DOHH2 (cell line): ENCODE results near the gene MYO1A.

Experiments used
- H3F3A ChIP-seq: fragments of 200-600 bp; sonication (generic), shearing (Covaris generic); 2 replicates; pipeline ENCODE4 v1.6.0; 2016; ENCODE audit warnings: antibody characterized with exemption, mild to moderate bottlenecking; ENCODE audit not compliant: control insufficient read depth, insufficient read depth
- H3K27ac ChIP-seq: fragments of 200-600 bp; sonication (generic); 2 replicates; pipeline ENCODE4 v1.5.1; 2014; ENCODE audit warnings: low read depth, mild to moderate bottlenecking, low read length, moderate library complexity
- H3K27me3 ChIP-seq: fragments of 200-600 bp; sonication (generic); 2 replicates; pipeline ENCODE4 v1.6.1; 2014; ENCODE audit warnings: mild to moderate bottlenecking, low read length, mixed read lengths; ENCODE audit not compliant: control insufficient read depth
- H3K36me3 ChIP-seq: fragments of 200-600 bp; sonication (generic); 2 replicates; pipeline ENCODE4 v1.6.1; 2014; ENCODE audit warnings: mild to moderate bottlenecking, low read length, moderate library complexity, mixed read lengths; ENCODE audit not compliant: control insufficient read depth
- H3K4me1 ChIP-seq: fragments of 200-600 bp; sonication (generic); 2 replicates; pipeline ENCODE4 v1.6.1; 2014; ENCODE audit warnings: mild to moderate bottlenecking, low read length, mixed read lengths; ENCODE audit not compliant: control insufficient read depth
- H3K4me2 ChIP-seq: fragments of 200-600 bp; sonication (generic); 2 replicates; pipeline ENCODE4 v1.6.0; 2014; ENCODE audit warnings: mild to moderate bottlenecking, low read length, moderate library complexity
- H3K4me3 ChIP-seq: fragments of 200-600 bp; sonication (generic); 2 replicates; pipeline ENCODE4 v1.5.1; 2014; ENCODE audit warnings: mild to moderate bottlenecking, low read length, mixed read lengths
- H3K79me2 ChIP-seq: fragments of 200-600 bp; sonication (generic); 2 replicates; pipeline ENCODE4 v1.6.1; 2014; ENCODE audit warnings: mild to moderate bottlenecking, low read length, mixed read lengths; ENCODE audit not compliant: control insufficient read depth
- H3K9me2 ChIP-seq: fragments of 200-600 bp; sonication (generic); replicated peaks from 2 replicates; pipeline ENCODE4 v1.6.1; 2014; ENCODE audit warnings: mild to moderate bottlenecking, low read length, mixed read lengths; ENCODE audit not compliant: control insufficient read depth
- H3K9me3 ChIP-seq: fragments of 200-600 bp; sonication (generic); 2 replicates; pipeline ENCODE4 v1.6.1; 2014; ENCODE audit warnings: antibody characterized with exemption, low read length, mixed read lengths; ENCODE audit not compliant: control insufficient read depth, insufficient read depth
- H4K20me1 ChIP-seq: fragments of 200-600 bp; sonication (generic); 2 replicates; pipeline ENCODE4 v1.6.0; 2014; ENCODE audit warnings: low read depth, mild to moderate bottlenecking, antibody characterized with exemption, low read length, moderate library complexity; ENCODE audit not compliant: control insufficient read depth, insufficient read depth
- CTCF ChIP-seq: fragments of 200-600 bp; sonication (generic); IDR thresholded peaks from one replicate; pipeline ENCODE4 v1.5.1; 2014; ENCODE audit warnings: antibody characterized with exemption, mild to moderate bottlenecking, low read depth, low read length; ENCODE audit not compliant: poor library complexity, severe bottlenecking
- EZH2phosphoT487 ChIP-seq: fragments of 200-600 bp; sonication (generic); IDR thresholded peaks from 2 replicates; pipeline ENCODE4 v1.6.1; 2017; ENCODE audit warnings: borderline replicate concordance, mild to moderate bottlenecking, antibody characterized with exemption, low read length, moderate library complexity, mixed read lengths

The MYO1A gene

GRCh38 chr12:57046947-57047890 is 2.7 kb downstream of the MYO1A start:
- H3K27ac ChIP-seq = no peak overlapping the region
- H3K36me3 ChIP-seq = no peaks in the 10 kb centered on the region
- no peak for TF ChIP-seq CTCF
- no peak for TF ChIP-seq EZH2phosphoT487
- H3K79me2 ChIP-seq = no peaks in the 10 kb centered on the region
- H3K4me2 ChIP-seq = no peak overlapping the region
- H3K9me3 ChIP-seq = no peaks in the 10 kb centered on the region
- H3K4me3 ChIP-seq = no peak overlapping the region
- H3K27me3 ChIP-seq = peaks cover 37% of the 10 kb centered on the region
- no peaks in the 10 kb centered on the region for H3F3A ChIP-seq
- H4K20me1 ChIP-seq = no peaks in the 10 kb centered on the region
- H3K9me2 ChIP-seq = no peaks in the 10 kb centered on the region
- peaks cover 10% of the 10 kb centered on the region for H3K4me1 ChIP-seq

GRCh38 chr12:57046086-57046791 is 3.7 kb downstream of the MYO1A start:
- Histone ChIP-seq H3K27me3 (peaks cover 40% of the 10 kb centered on the region), H3K79me2 (no peaks in the 10 kb centered on the region), H3K4me3 (no peak overlapping the region), H4K20me1 (no peaks in the 10 kb centered on the region), H3K9me2 (no peaks in the 10 kb centered on the region), H3K4me2 (no peak overlapping the region), H3K4me1 (peaks cover 10% of the 10 kb centered on the region), H3K27ac (no peak overlapping the region), H3K9me3 (no peaks in the 10 kb centered on the region), H3F3A (no peaks in the 10 kb centered on the region), H3K36me3 (no peaks in the 10 kb centered on the region)
- no peak for TF ChIP-seq EZH2phosphoT487

DNA sequence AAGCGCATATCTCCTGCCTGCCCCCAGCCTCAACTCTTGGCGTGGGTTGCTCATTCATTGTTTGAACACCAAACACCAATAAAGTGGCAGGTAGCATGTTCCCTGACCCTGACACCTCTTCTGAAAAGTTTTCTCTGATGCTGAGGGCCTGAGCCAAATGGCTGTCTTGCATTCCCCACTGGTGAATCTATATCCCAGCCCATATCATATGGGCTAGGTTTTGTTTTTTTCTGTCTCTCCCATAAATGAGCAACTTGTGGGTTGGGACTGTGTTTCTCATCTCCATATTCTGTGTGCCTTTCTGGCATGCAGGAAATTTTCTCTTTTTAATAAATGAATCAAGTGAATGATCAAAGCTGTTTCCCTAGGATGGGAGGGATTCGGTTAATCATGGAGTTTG is 5.0 kb downstream of the MYO1A start:
- H3K4me3 ChIP-seq = no peak overlapping the region
- no peak overlapping the region for H3K4me2 ChIP-seq

More for the DNA sequence above, 5.0 kb downstream of the MYO1A start:
- no peaks in the 10 kb centered on the region for H3K36me3 ChIP-seq
- no peak overlapping the region for H3K27ac ChIP-seq
- peaks cover 10% of the 10 kb centered on the region for H3K4me1 ChIP-seq
- H3F3A ChIP-seq = no peaks in the 10 kb centered on the region
- no peaks in the 10 kb centered on the region for H4K20me1 ChIP-seq
- H3K27me3 ChIP-seq = peaks cover 42% of the 10 kb centered on the region
- no peaks in the 10 kb centered on the region for H3K9me2 ChIP-seq
- no peaks in the 10 kb centered on the region for H3K79me2 ChIP-seq
- no peaks in the 10 kb centered on the region for H3K9me3 ChIP-seq
- no peak for TF ChIP-seq CTCF
- no peak for TF ChIP-seq EZH2phosphoT487
